Effector memory CD4-positive, alpha-beta T cell (primary cell): ENCODE results near the gene PKN3.

Experiments used
- DNase-seq, 3 donors: peaks; one replicate each; pipeline ENCODE4 v3.0.0-alpha.2; 2020
- H3K27ac ChIP-seq: 2 replicates; pipeline ENCODE4 v1.7.0; 2013; ENCODE audit warnings: mild to moderate bottlenecking, low read length, moderate library complexity; ENCODE audit not compliant: insufficient read depth, poor library complexity, severe bottlenecking
- H3K27me3 ChIP-seq: replicated peaks from 2 replicates; pipeline ENCODE4 v1.7.0; 2013; ENCODE audit warnings: mild to moderate bottlenecking, low read length; ENCODE audit not compliant: insufficient read depth, control insufficient read depth, poor library complexity, severe bottlenecking
- H3K36me3 ChIP-seq: 2 replicates; pipeline ENCODE4 v1.7.0; 2013; ENCODE audit warnings: mild to moderate bottlenecking, low read length, moderate library complexity; ENCODE audit not compliant: control insufficient read depth, insufficient read depth
- H3K4me1 ChIP-seq: 2 replicates; pipeline ENCODE4 v1.7.0; 2013; ENCODE audit warnings: low read length, mild to moderate bottlenecking; ENCODE audit not compliant: control insufficient read depth, insufficient read depth, poor library complexity, severe bottlenecking
- H3K4me3 ChIP-seq: 2 replicates; pipeline ENCODE4 v1.7.0; 2013; ENCODE audit warnings: low read length, low read depth, mild to moderate bottlenecking; ENCODE audit not compliant: insufficient read depth, poor library complexity, severe bottlenecking
- H3K9me3 ChIP-seq: 2 replicates; pipeline ENCODE4 v1.7.0; 2013; ENCODE audit warnings: mild to moderate bottlenecking, low read length, moderate library complexity; ENCODE audit not compliant: control insufficient read depth

PKN3 gene

DNA sequence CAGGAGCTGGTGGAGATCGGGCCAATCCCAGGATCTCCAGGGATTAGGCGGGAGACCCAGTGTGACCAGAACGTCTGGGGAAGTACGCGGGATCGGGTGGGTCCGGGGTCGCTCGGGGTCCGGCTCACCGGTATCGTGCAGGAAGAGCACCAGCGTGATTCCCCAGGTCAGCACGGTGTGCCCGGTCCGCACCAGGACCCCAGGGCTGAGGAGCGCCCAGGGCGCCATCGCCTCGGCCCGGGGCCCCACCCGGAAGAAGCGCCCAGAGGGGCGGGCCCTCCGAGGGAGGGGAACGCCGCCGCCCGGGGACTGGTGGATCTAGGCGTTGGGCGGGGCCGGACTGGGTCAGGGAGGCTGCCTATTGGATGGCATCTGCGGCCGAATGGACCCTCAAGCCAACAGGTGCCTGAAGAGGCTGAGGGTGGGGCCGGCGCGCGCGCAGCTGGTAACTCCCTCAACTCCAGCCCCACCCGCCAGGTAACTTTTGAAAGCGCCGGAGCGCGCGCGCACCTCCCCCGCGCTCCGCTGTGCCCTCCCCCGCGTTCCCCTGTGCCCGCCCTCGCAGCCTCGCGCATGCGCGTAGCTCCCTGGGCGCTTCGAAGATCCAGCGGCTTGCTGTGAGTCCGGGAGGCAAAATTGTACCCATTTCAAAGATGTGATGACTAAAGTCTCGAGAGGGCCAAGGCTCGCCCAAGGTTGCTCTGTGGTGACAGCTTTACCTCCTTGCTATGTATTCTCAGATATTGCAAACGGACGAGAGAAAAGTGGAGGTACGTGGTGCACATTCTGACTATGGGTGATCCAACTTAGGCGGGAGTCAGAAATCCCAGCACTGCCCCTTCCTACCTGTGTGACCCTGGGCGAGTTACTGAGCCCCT, 21.8 kb downstream of the PKN3 start, which contains the start of gene ZDHHC12:
Gene ZDHHC12 (minus strand): TSS at position 262 of the 878 bp plus-strand sequence. CDS start 34 bp downstream, at position 228.
- H3K27ac ChIP-seq = peak within 1 kb of the TSS; percentile 80
- peak; percentile 99 for DNase-seq

DNA sequence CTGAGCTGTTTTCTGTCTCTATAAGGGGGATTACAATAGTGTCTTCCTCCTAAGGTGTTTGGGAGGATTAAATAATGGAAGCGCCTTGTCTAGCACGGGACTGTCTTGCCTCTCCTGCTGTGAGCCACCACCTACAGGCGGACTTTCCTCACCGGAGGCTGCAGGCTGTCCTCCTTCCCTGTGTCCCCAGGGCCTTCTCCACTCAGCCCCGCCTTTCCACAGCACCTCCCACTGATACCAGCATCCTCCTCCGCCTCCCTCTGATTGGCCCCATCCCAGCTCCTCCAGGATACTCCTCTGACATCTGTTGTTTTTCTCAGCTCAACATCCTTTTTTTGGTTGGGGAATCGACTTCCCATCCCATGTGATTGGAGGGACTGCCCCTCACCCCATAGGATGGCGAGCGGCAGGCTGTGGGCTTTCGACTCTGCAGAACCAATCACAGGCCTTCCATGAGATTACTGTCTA, 22.5 kb downstream of the PKN3 start:
- H3K9me3 ChIP-seq = no peaks in the 10 kb centered on the region
- peak overlapping the region; percentile 55 for H3K4me3 ChIP-seq
- H3K27me3 ChIP-seq = no peaks in the 10 kb centered on the region
- peak overlapping the region; percentile 52 for H3K27ac ChIP-seq
- H3K36me3 ChIP-seq = peaks cover 16% of the 10 kb centered on the region
- H3K4me1 ChIP-seq = peaks cover 15% of the 10 kb centered on the region
- peak in 2 of 3 donors; percentile 24 to 34 for DNase-seq

More for the DNA sequence above, 21.8 kb downstream of the PKN3 start, which contains the start of gene ZDHHC12:
- Histone ChIP-seq H3K27me3 (no peaks in the 10 kb centered on the region), H3K4me1 (peaks cover 15% of the 10 kb centered on the region), H3K4me3 (peak within 1 kb of the TSS; percentile 81), H3K9me3 (no peaks in the 10 kb centered on the region), H3K36me3 (peaks cover 15% of the 10 kb centered on the region)

DNA sequence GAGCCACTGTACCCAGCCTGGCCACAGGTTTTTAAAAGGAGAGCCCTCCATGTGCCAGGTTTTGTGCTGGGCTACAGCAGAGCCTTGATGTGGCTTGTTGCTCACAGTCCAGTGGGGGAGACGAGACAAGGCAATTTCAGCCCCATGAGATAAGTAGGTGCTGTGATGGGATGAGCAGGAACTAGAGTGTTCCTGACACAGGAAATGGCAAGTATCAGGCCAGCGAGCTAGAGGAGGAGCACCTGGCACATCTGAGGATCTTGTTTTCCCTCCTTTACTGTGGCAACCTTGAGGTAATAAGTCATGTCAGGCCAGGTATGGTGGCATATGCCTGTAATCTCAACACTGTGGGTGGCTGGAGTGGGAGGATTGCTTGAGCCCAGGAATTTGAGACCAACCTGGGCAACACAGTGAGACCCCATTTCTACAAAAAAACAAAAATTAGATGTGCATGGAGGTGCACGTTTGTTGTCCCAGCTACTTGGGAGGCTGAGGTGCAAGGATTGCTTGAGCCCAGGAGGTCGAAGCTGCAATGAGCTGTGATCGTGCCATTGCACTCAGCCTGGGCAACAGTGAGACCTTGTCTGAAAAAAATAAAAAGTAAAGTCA, 25.4 kb downstream of the PKN3 start:
- peaks cover 15% of the 10 kb centered on the region for H3K4me1 ChIP-seq
- no peaks in the 10 kb centered on the region for H3K27me3 ChIP-seq
- no peak overlapping the region for H3K4me3 ChIP-seq
- peaks cover 12% of the 10 kb centered on the region for H3K36me3 ChIP-seq
- H3K27ac ChIP-seq = no peak overlapping the region
- no peaks in the 10 kb centered on the region for H3K9me3 ChIP-seq
- no peak for DNase-seq

DNA sequence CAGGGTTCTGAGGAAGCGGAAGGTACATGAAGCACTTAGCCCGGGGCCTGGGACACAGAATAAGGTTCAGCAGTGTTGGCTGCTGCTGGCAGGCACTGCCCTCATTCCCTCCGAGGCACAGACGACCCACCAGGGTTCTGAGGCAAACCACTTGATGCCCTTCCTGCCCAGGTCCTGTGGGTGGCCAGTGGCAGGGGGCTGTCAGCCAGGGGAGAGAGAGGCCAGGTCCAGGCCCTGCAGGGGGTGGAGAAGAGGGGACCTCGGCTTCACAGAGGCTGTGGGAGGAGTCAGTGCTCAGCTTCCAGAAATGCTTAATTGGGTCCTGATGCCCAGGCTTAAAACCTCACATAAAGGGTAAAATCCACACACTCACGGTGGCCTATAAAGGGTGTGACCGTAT, 26.0 kb downstream of the PKN3 start:
- Histone ChIP-seq H3K27ac (no peak overlapping the region), H3K4me1 (peaks cover 13% of the 10 kb centered on the region), H3K4me3 (no peak overlapping the region), H3K27me3 (no peaks in the 10 kb centered on the region), H3K36me3 (peaks cover 17% of the 10 kb centered on the region), H3K9me3 (no peaks in the 10 kb centered on the region)
- DNase-seq = no peak

DNA sequence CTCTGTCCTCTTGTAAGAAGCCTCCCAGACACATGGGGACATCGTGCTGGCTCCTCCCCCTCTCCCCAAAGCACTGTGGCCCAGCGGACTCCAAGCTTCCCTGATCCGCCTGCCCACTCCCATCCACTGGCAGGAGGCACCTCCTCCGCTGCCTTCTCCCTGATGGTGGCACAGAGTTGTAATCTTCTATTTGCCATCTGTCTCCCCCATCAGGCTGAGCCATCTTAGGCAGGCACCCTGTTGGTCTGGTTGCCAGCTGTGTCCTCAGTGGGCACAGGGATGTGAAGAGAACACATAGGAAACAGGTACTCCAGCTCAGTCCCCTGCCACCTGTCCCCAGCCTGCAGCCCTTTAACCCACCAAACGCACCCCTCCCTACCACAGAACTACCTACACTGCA, 27.0 kb downstream of the PKN3 start:
- Histone ChIP-seq H3K27me3 (no peaks in the 10 kb centered on the region), H3K27ac (no peak overlapping the region), H3K4me3 (no peak overlapping the region), H3K4me1 (peaks cover 8% of the 10 kb centered on the region), H3K36me3 (peaks cover 19% of the 10 kb centered on the region), H3K9me3 (no peaks in the 10 kb centered on the region)
- DNase-seq = no peak

DNA sequence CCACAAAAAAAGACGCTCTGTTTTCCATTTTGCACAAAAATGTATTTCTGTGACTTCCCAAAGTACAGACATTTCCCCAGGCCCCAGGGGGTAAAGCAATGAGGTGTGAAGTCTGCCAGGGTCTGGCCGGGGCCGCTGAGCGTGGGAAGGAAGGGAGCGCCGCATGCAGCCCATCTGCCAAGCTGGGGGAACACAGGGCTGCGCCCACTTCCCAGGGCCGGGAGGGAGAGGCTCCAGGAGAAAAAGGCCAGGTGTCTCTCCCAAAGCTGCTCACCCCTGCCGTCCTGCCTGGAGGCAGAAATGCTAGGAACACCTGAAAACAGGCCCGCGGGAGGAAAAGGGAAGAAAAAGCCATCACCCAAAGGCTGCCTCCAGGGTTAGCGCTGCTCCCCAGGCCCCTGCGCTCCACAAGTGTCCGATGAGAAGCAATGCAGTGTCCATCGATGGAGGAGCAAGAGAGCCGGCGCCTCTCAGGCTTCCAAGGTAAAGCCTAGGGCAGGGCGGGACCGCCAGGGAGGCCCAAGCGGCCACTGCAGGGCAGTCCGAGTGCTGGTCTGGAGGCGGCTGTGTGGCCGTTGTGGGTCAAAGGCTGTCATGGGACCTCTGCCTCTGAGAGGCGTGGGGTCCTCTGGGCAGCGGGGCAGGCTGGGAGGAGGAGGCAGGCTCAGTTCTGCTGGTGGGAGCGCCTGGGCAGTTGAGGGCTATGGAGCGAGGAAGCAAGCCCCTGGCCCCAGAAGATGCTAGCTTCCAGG, 27.6 kb downstream of the PKN3 start:
- Histone ChIP-seq H3K27ac (no peak overlapping the region), H3K36me3 (peaks cover 19% of the 10 kb centered on the region), H3K4me1 (peaks cover 2% of the 10 kb centered on the region), H3K4me3 (no peak overlapping the region), H3K9me3 (no peaks in the 10 kb centered on the region), H3K27me3 (no peaks in the 10 kb centered on the region)
- DNase-seq = no peak

DNA sequence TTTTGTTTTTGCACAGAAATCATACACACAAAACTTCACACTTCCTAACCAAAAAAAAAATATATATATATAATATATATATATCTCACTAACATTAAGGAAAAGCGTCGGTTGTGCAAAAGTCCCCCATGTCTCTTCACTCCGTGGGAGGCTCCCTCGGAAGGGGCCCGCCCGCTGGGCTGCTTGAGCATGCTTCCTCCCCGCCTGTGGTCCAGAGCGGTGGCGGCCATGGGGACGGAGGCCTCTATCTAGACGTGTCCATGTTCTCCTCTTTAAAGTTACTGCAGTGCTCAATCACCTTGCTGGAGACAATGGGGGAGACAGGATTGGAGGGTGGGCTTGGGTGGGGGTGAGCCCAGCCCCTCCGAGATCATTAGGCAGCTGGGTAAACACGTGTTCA, 28.8 kb downstream of the PKN3 start:
- H3K36me3 ChIP-seq = peaks cover 24% of the 10 kb centered on the region
- no peak overlapping the region for H3K4me3 ChIP-seq
- H3K27me3 ChIP-seq = no peaks in the 10 kb centered on the region
- H3K9me3 ChIP-seq = no peaks in the 10 kb centered on the region
- H3K4me1 ChIP-seq = no peaks in the 10 kb centered on the region
- no peak for DNase-seq
- no peak overlapping the region for H3K27ac ChIP-seq

DNA sequence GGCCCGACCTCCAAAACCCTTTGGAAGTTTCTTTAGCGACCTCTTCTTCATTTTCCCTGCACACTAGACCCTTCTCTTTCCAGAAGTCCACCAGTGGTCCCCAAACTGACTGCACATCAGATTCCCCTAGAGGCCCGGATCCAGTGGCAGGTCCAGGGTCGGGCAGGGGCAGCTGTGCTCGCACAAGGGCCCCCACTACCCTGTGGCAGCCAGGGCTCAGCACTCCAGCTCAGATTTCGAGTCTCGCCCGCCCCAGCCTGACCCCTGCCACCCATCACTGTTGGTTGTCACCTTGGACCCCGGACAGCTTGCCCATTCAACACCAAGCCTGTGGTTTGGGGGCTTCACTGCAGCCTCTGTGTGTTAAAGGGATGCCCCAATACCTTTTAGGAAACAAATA, 29.4 kb downstream of the PKN3 start:
- no peak overlapping the region for H3K4me3 ChIP-seq
- no peak overlapping the region for H3K27ac ChIP-seq
- H3K9me3 ChIP-seq = no peaks in the 10 kb centered on the region
- peaks cover 24% of the 10 kb centered on the region for H3K36me3 ChIP-seq
- no peak for DNase-seq
- no peaks in the 10 kb centered on the region for H3K4me1 ChIP-seq
- H3K27me3 ChIP-seq = no peaks in the 10 kb centered on the region

DNA sequence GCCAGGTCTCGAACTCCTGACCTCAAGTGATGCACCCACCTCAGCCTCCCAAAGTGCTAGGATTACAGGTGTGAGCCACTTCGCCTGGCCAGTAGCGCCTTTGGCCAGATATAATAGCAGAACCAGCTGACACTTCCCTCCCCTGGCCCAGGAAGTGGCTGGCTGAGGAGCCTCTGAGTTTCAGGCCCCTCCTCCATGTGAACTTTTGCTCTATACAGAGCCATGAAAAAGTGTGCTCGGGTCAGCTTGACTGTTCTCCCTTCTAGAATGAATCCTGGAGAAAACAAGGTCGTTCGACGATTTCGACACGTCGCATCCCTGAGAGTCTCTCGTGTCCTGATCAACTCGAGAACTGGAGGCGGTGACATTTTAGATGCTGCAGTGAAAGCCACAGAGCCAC, 30.3 kb downstream of the PKN3 start:
- no peak for DNase-seq
- H3K4me3 ChIP-seq = no peak overlapping the region
- H3K4me1 ChIP-seq = no peaks in the 10 kb centered on the region
- peaks cover 24% of the 10 kb centered on the region for H3K36me3 ChIP-seq
- no peaks in the 10 kb centered on the region for H3K9me3 ChIP-seq
- no peaks in the 10 kb centered on the region for H3K27me3 ChIP-seq
- H3K27ac ChIP-seq = no peak overlapping the region
